Kidney capillary endothelial cell (primary cell): ENCODE data around the gene ROR1.
A peak's percentile ranks its signal among the peaks of the same experiment; 100 is the strongest.

ENCODE experiments used
- DNase-seq: peaks from one replicate; pipeline ENCODE4 v3.0.0-alpha.2; 2018; ENCODE audit warnings: low spot score

Gene ROR1

GRCh38 chr1:63858153-63858552, 84.3 kb downstream of the ROR1 start:
- no peak for DNase-seq

- no peak for DNase-seq
These were observed 85.9 kb downstream of the ROR1 start for GRCh38 chr1:63859480-63860275.

- no peak for DNase-seq
These were observed 87.4 kb downstream of the ROR1 start for GRCh38 chr1:63861052-63861691.

- DNase-seq = no peak
These were observed 89.3 kb downstream of the ROR1 start for GRCh38 chr1:63863145-63863544.

- DNase-seq = no peak
These were observed 90.4 kb downstream of the ROR1 start for GRCh38 chr1:63864224-63864641.

DNA sequence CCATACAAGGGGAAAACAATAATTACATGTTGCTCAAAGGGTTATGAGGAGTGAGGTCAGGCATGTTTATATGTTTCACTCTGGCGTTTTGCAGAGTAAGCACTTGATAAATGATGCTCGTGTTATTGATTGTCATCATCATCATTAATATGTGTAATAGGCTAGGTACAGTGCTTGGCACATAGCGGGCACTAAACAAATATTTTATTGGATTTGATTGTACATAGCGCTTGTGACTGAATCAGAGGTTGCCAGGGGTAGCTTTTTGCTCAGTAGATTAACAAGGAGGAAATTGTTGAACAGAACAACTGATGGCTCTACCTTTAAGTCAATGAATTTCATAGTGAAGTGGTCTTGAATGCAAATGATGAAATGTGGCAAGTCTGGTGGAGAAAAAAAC, 91.7 kb downstream of the ROR1 start:
- DNase-seq = no peak

DNA sequence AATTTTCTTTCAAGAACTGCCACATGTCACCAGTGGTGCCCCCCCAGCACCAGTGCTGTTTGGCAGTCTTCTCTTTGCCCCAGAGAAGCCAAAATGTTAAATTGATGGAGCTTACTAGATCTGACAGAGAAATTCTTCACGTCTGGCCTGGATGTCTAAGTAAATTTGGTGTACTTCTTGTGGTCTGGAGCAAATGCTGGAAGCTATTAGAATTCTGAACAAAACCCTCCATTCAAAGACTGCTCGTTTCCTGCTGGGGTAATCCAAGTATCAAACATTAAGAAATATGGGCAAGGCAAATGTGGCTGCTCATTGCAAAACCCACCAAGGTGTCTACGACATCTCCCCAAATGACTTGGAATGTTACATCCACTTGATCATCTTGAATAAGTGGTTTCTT, 92.3 kb downstream of the ROR1 start:
- no peak for DNase-seq

- no peak for DNase-seq
These were observed 93.8 kb downstream of the ROR1 start for GRCh38 chr1:63867429-63868176.

DNA sequence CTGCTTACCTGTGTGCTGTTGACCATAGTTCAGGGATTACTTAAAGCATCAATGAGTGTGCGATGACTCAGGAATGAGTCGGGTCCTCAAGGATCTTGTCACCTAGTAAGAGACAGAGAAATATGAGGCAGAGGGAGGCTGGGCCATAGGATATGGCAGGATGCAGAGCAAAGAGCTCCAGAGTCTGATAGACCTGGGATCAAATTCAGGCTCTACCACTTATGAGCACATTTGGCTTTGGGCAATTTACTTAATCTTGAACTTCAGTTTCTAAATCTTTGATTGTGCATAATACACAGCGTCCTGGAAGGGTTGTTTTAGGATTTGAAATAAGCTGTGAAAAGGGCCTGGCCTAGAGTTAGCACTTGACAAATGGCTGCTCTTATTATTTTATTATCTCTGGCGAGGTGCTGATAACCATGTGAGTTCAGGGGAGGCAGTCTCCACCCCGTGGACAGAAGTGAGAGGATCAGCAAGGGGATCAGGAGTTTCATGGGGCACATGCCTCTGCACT, 94.5 kb downstream of the ROR1 start:
- peak; percentile 37 for DNase-seq

DNA sequence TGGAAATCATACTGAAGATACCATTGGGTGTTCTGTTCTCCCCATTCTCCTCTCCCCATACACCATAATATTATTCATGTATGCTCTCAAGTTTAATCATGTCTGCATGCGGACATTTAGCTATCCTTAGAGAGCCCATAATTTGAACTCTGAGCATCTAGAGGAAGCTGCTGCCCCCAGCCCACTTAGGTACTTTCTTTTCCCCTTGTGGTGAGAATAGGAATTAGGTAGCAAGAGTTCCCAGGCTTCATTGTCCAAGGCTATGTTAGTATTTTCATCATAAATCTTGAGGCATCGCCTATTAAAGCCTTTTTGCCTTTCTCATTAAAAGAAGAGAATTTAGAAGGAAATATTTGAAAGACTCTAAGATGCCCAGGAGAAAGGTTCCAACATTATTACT, 96.3 kb downstream of the ROR1 start:
- DNase-seq = no peak

DNA sequence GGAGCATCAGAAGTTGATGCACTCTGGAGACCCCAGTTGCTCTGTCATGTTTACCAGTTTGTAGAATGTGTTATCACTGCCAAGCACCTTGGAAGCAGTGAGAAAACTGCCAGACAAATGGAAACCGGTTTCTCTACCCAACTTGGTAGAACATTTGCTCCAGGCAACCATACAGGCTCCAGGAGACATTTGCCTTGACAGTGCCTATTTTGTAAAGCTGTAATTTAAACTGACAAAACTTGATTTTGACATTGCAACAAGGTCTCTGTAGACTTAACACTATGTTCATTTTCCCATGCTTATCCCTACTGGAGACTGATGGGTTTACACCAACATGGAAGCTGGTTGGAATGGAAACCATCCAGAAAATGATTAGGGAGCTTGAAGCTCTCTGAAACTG, 97.6 kb downstream of the ROR1 start:
- DNase-seq = no peak

GRCh38 chr1:63873751-63874150, 99.9 kb downstream of the ROR1 start:
- no peak for DNase-seq

DNA sequence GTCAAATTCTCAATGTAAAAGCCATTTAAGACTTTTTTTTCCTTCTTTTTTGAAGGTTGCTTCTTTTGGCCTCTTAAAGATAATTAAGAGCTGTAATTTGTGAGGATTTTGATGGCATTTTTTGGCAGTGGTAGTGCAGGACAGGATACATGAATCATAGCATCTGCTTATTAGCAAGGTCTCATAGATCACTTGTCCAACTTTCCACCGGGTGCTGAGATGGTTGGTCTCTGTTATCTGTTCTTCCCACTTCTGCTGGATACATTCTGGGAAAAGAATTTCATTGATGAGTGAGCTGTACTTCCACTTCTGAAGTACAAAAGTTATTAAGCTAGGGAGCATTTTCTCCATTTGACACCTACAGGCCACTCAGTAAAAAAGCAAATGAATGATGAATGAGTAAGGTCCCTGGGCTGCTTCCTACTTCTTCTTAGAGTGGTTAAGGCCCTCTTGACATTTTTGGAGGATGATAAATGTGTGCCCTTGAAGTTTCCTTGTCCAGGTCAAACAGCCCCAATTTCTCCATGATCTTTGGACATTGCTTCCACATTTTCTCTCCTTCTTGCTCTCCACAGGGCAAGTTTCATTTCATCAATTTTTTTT, 100.6 kb downstream of the ROR1 start:
- no peak for DNase-seq

- no peak for DNase-seq
These were observed 101.8 kb downstream of the ROR1 start for GRCh38 chr1:63875636-63876035.

- no peak for DNase-seq
These were observed 103.4 kb downstream of the ROR1 start for GRCh38 chr1:63877021-63877767.

DNA sequence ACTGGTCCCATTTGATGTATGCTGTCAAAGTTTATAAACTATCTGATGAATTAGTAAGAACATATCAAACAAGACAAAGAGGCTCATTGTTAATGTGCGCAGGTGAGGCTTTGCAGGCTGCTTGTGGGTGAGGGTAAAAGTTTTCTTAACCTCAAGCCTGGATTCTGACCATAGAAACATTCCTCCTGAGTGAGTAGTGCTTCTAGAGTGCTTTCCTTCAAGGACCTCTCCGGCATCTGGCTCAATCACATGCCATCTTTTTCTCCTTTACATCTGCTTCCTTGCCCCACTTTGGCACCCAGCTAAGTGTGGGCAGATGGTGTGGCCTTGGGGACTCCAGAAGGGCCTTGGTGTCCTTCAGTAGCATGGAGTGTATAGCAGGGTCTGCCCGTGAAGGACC, 104.0 kb downstream of the ROR1 start:
- no peak for DNase-seq

GRCh38 chr1:63878932-63879331, 105.1 kb downstream of the ROR1 start:
- no peak for DNase-seq

DNA sequence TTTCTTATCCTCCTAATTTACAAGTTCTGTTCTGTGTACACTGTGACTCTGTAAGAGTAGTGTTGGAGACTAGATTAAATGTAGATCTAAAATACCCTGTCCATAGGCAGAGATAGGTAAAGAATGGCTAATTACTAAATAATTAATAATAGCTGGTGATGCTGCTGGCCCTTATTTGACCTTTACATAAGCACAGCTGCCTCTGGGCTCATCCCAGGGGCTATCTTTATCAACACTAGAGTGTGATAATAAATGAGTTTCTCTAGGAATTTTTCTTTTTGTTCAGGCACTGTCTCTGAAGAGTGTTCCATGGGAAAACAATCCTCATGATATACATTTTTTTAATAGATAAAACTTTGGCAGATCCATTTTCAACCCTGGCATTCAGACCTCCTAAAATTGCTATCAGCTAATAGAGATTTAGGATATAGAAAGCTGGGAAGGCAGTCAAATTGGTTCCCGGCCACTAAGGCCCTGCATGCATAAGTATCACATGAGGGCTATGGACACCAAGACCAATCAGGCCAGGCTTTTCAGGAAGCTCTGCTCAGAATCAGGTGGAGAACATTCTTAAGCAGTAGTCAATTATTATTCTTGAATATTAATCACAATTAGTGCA, 107.2 kb downstream of the ROR1 start:
- DNase-seq = no peak

- no peak for DNase-seq
These were observed 108.4 kb downstream of the ROR1 start for GRCh38 chr1:63882048-63882704.

- DNase-seq = no peak
These were observed 109.8 kb downstream of the ROR1 start for GRCh38 chr1:63883494-63884235.
